Measurements from ENCODE around the gene SKA1. TPM values are rescaled to one million over a fixed set of nuclear protein-coding genes. Genes with fewer than 3 reads are reported as not detected.
A peak's percentile ranks its signal among the peaks of the same experiment; 100 is the strongest.

SKA1 gene
- total RNA-seq = 10 to 100 TPM; 63.2 to 73.1 TPM

- H3K36me3 Mint-ChIP-seq (ENCODE audit: insufficient read depth in 2 of 2) = peaks cover 2 to 10% of the 10 kb centered on the region in 2 donors
- H3K4me1 Mint-ChIP-seq (ENCODE audit: low read depth) = peaks cover 12% of the 10 kb centered on the region
- peaks cover under 1 to 3% of the 10 kb centered on the region in 2 donors for H3K9me3 Mint-ChIP-seq
- DNase-seq (peak; percentile 91 to 92), ATAC-seq (replicated peaks in 1 of 2) (peak; percentile 97 to 98)
- H3K27ac Mint-ChIP-seq = peak within 1 kb of the TSS; percentile 85
- peaks cover 6% of the 10 kb centered on the region for H3K27me3 Mint-ChIP-seq (ENCODE audit: low read depth)
- peak within 1 kb of the TSS; percentile 86 to 94 for H3K4me3 Mint-ChIP-seq
These were observed at the start of gene SKA1 for GRCh38 chr18:50374753-50375391. Gene SKA1, plus strand, starts transcription at chr18:50375046. Its CDS starts 785 bp downstream, at chr18:50375831.

- H3K9me3 Mint-ChIP-seq = no peaks in the 10 kb centered on the region
- no peaks in the 10 kb centered on the region for H3K4me1 Mint-ChIP-seq (ENCODE audit: low read depth)
- H3K4me3 Mint-ChIP-seq = no peak overlapping the region
- no peak for DNase-seq
- peaks cover 6% of the 10 kb centered on the region for H3K27me3 Mint-ChIP-seq (ENCODE audit: low read depth)
- no peaks in the 10 kb centered on the region for H3K36me3 Mint-ChIP-seq (ENCODE audit: insufficient read depth in 2 of 2)
- ATAC-seq (replicated peaks in 1 of 2) = no peak
- no peak overlapping the region for H3K27ac Mint-ChIP-seq
These were observed 46.9 kb upstream of the SKA1 start for GRCh38 chr18:50327983-50328382.

GRCh38 chr18:50330176-50330575, 44.7 kb upstream of the SKA1 start:
- DNase-seq = no peak
- H3K27ac Mint-ChIP-seq = no peak overlapping the region
- H3K36me3 Mint-ChIP-seq (ENCODE audit: insufficient read depth in 2 of 2) = no peaks in the 10 kb centered on the region
- no peaks in the 10 kb centered on the region for H3K9me3 Mint-ChIP-seq
- H3K4me1 Mint-ChIP-seq (ENCODE audit: low read depth) = no peaks in the 10 kb centered on the region
- no peak for ATAC-seq (replicated peaks in 1 of 2)
- peaks cover 6% of the 10 kb centered on the region for H3K27me3 Mint-ChIP-seq (ENCODE audit: low read depth)
- no peak overlapping the region for H3K4me3 Mint-ChIP-seq

GRCh38 chr18:50331691-50332090, 43.2 kb upstream of the SKA1 start:
- no peaks in the 10 kb centered on the region for H3K36me3 Mint-ChIP-seq (ENCODE audit: insufficient read depth in 2 of 2)
- no peaks in the 10 kb centered on the region for H3K9me3 Mint-ChIP-seq
- H3K27me3 Mint-ChIP-seq (ENCODE audit: low read depth) = peaks cover 11% of the 10 kb centered on the region
- no peak overlapping the region for H3K4me3 Mint-ChIP-seq
- DNase-seq = no peak
- H3K4me1 Mint-ChIP-seq (ENCODE audit: low read depth) = no peaks in the 10 kb centered on the region
- no peak overlapping the region for H3K27ac Mint-ChIP-seq
- no peak for ATAC-seq (replicated peaks in 1 of 2)

GRCh38 chr18:50334546-50335152, 40.2 kb upstream of the SKA1 start:
- no peak overlapping the region for H3K27ac Mint-ChIP-seq
- H3K4me1 Mint-ChIP-seq (ENCODE audit: low read depth) = no peaks in the 10 kb centered on the region
- H3K4me3 Mint-ChIP-seq = no peak overlapping the region
- H3K9me3 Mint-ChIP-seq = no peaks in the 10 kb centered on the region
- no peaks in the 10 kb centered on the region for H3K36me3 Mint-ChIP-seq (ENCODE audit: insufficient read depth in 2 of 2)
- no peak for DNase-seq
- peaks cover 17% of the 10 kb centered on the region for H3K27me3 Mint-ChIP-seq (ENCODE audit: low read depth)
- ATAC-seq (replicated peaks in 1 of 2) = no peak

GRCh38 chr18:50338122-50338521, 36.7 kb upstream of the SKA1 start:
- Mint-ChIP-seq H3K4me1 (ENCODE audit: low read depth) (no peaks in the 10 kb centered on the region), H3K27ac (no peak overlapping the region), H3K9me3 (no peaks in the 10 kb centered on the region), H3K4me3 (no peak overlapping the region), H3K27me3 (ENCODE audit: low read depth) (peaks cover 17% of the 10 kb centered on the region), H3K36me3 (ENCODE audit: insufficient read depth in 2 of 2) (no peaks in the 10 kb centered on the region)
- no peak for ATAC-seq (replicated peaks in 1 of 2)
- no peak for DNase-seq

- Mint-ChIP-seq H3K9me3 (no peaks in the 10 kb centered on the region), H3K27ac (no peak overlapping the region), H3K27me3 (ENCODE audit: low read depth) (peaks cover 17% of the 10 kb centered on the region), H3K4me3 (no peak overlapping the region), H3K4me1 (ENCODE audit: low read depth) (no peaks in the 10 kb centered on the region), H3K36me3 (ENCODE audit: insufficient read depth in 2 of 2) (no peaks in the 10 kb centered on the region)
- ATAC-seq (replicated peaks in 1 of 2) (no peak), DNase-seq (no peak)
These were observed 36.1 kb upstream of the SKA1 start for GRCh38 chr18:50338715-50339114.

- H3K4me1 Mint-ChIP-seq (ENCODE audit: low read depth) = no peaks in the 10 kb centered on the region
- no peak overlapping the region for H3K27ac Mint-ChIP-seq
- DNase-seq (no peak), ATAC-seq (replicated peaks in 1 of 2) (no peak)
- no peaks in the 10 kb centered on the region for H3K36me3 Mint-ChIP-seq (ENCODE audit: insufficient read depth in 2 of 2)
- H3K4me3 Mint-ChIP-seq = no peak overlapping the region
- peaks cover 17% of the 10 kb centered on the region for H3K27me3 Mint-ChIP-seq (ENCODE audit: low read depth)
- no peaks in the 10 kb centered on the region for H3K9me3 Mint-ChIP-seq
These were observed 34.8 kb upstream of the SKA1 start for GRCh38 chr18:50340078-50340477.

GRCh38 chr18:50341443-50341842, 33.4 kb upstream of the SKA1 start:
- Mint-ChIP-seq H3K36me3 (ENCODE audit: insufficient read depth in 2 of 2) (no peaks in the 10 kb centered on the region), H3K9me3 (no peaks in the 10 kb centered on the region), H3K4me1 (ENCODE audit: low read depth) (no peaks in the 10 kb centered on the region), H3K27ac (no peak overlapping the region), H3K27me3 (ENCODE audit: low read depth) (peaks cover 15% of the 10 kb centered on the region), H3K4me3 (no peak overlapping the region)
- ATAC-seq (replicated peaks in 1 of 2) (no peak), DNase-seq (no peak)

- Mint-ChIP-seq H3K4me1 (ENCODE audit: low read depth) (no peaks in the 10 kb centered on the region), H3K36me3 (ENCODE audit: insufficient read depth in 2 of 2) (peaks cover 0 to 4% of the 10 kb centered on the region in 2 donors), H3K27me3 (ENCODE audit: low read depth) (peaks cover 14% of the 10 kb centered on the region), H3K9me3 (no peaks in the 10 kb centered on the region), H3K4me3 (no peak overlapping the region), H3K27ac (no peak overlapping the region)
- ATAC-seq (replicated peaks in 1 of 2) (no peak), DNase-seq (no peak)
These were observed 24.1 kb upstream of the SKA1 start for GRCh38 chr18:50350699-50351098.

- H3K4me3 Mint-ChIP-seq = peak overlapping the region; percentile 2 to 54
- peaks cover 8% of the 10 kb centered on the region for H3K4me1 Mint-ChIP-seq (ENCODE audit: low read depth)
- peaks cover 14% of the 10 kb centered on the region for H3K27me3 Mint-ChIP-seq (ENCODE audit: low read depth)
- DNase-seq (peak in 1 of 2 donors; percentile 15), ATAC-seq (replicated peaks in 1 of 2) (peak; percentile 53 to 71)
- peak overlapping the region; percentile 0 for H3K27ac Mint-ChIP-seq
- H3K36me3 Mint-ChIP-seq (ENCODE audit: insufficient read depth in 2 of 2) = no peaks in the 10 kb centered on the region
- H3K9me3 Mint-ChIP-seq = no peaks in the 10 kb centered on the region
These were observed 18.6 kb upstream of the SKA1 start for GRCh38 chr18:50356036-50356945.

- peaks cover 12% of the 10 kb centered on the region for H3K27me3 Mint-ChIP-seq (ENCODE audit: low read depth)
- no peak overlapping the region for H3K27ac Mint-ChIP-seq
- no peaks in the 10 kb centered on the region for H3K9me3 Mint-ChIP-seq
- no peak for ATAC-seq (replicated peaks in 1 of 2)
- H3K36me3 Mint-ChIP-seq (ENCODE audit: insufficient read depth in 2 of 2) = no peaks in the 10 kb centered on the region
- H3K4me3 Mint-ChIP-seq = no peak overlapping the region
- peaks cover 8% of the 10 kb centered on the region for H3K4me1 Mint-ChIP-seq (ENCODE audit: low read depth)
- no peak for DNase-seq
These were observed 16.0 kb upstream of the SKA1 start for GRCh38 chr18:50358844-50359243.

GRCh38 chr18:50359806-50360205, 15.0 kb upstream of the SKA1 start:
- H3K4me1 Mint-ChIP-seq (ENCODE audit: low read depth) = peaks cover 8% of the 10 kb centered on the region
- H3K27me3 Mint-ChIP-seq (ENCODE audit: low read depth) = peaks cover 12% of the 10 kb centered on the region
- H3K9me3 Mint-ChIP-seq = no peaks in the 10 kb centered on the region
- no peak overlapping the region for H3K27ac Mint-ChIP-seq
- no peak for ATAC-seq (replicated peaks in 1 of 2)
- H3K36me3 Mint-ChIP-seq (ENCODE audit: insufficient read depth in 2 of 2) = no peaks in the 10 kb centered on the region
- DNase-seq = no peak
- no peak overlapping the region for H3K4me3 Mint-ChIP-seq
